Transverse colon (tissue), 4 donors: ENCODE results near the gene ABCD1.

Experiments
- EP300 ChIP-seq: sonication (generic); formaldehyde crosslinking; IDR thresholded peaks from one replicate; pipeline ENCODE4 v1.6.1; 2017; ENCODE audit warnings: antibody characterized with exemption, low read depth
- POLR2A ChIP-seq: fragments of 450-650 bp; IDR thresholded peaks from one replicate; pipeline ENCODE4 v1.6.1; 2016; ENCODE audit warnings: antibody characterized with exemption, mild to moderate bottlenecking, moderate library complexity
- POLR2AphosphoS5 ChIP-seq, 3 donors: sonication (generic); formaldehyde crosslinking; IDR thresholded peaks; one replicate each; pipeline ENCODE4 v1.6.1; 2016; ENCODE audit warnings: antibody characterized with exemption in 3 of 3
- TF ChIP-seq, protein P1 (sequence below), 5 experiments: fragments of 200-600 bp in 3 of 5; fragments of 450-650 bp in 2 of 5; sonication (generic) in 3 of 5; IDR thresholded peaks; 1 replicate in 2 of 5; 2 replicates in 3 of 5; pipeline ENCODE4 v1.5.1; 2016 to 2017; ENCODE audit warnings: antibody characterized with exemption in 5 of 5, inconsistent platforms in 3 of 5, mild to moderate bottlenecking in 2 of 5, moderate library complexity in 1 of 5

DNA sequence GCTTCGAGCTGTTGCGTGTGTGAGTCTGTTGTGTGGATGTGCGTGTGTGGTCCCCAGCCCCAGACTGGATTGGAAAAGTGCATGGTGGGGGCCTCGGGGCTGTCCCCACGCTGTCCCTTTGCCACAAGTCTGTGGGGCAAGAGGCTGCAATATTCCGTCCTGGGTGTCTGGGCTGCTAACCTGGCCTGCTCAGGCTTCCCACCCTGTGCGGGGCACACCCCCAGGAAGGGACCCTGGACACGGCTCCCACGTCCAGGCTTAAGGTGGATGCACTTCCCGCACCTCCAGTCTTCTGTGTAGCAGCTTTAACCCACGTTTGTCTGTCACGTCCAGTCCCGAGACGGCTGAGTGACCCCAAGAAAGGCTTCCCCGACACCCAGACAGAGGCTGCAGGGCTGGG lies 28.6 kb upstream of the ABCD1 start:
- TF ChIP-seq, protein P1, sequence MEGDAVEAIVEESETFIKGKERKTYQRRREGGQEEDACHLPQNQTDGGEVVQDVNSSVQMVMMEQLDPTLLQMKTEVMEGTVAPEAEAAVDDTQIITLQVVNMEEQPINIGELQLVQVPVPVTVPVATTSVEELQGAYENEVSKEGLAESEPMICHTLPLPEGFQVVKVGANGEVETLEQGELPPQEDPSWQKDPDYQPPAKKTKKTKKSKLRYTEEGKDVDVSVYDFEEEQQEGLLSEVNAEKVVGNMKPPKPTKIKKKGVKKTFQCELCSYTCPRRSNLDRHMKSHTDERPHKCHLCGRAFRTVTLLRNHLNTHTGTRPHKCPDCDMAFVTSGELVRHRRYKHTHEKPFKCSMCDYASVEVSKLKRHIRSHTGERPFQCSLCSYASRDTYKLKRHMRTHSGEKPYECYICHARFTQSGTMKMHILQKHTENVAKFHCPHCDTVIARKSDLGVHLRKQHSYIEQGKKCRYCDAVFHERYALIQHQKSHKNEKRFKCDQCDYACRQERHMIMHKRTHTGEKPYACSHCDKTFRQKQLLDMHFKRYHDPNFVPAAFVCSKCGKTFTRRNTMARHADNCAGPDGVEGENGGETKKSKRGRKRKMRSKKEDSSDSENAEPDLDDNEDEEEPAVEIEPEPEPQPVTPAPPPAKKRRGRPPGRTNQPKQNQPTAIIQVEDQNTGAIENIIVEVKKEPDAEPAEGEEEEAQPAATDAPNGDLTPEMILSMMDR (IDR thresholded peaks at IDR 0.05): no peak
- TF ChIP-seq POLR2A: no peak
- no peak for TF ChIP-seq POLR2AphosphoS5 (IDR thresholded peaks at IDR 0.05)
- no peak for TF ChIP-seq EP300
